ENCODE data around the gene TMEM101.
"Not testable (repeated sequence)": the region's sequence is repeated elsewhere in the genome, so short reads cannot be mapped to it uniquely, and the experiment has no call there.

The TMEM101 gene

DNA sequence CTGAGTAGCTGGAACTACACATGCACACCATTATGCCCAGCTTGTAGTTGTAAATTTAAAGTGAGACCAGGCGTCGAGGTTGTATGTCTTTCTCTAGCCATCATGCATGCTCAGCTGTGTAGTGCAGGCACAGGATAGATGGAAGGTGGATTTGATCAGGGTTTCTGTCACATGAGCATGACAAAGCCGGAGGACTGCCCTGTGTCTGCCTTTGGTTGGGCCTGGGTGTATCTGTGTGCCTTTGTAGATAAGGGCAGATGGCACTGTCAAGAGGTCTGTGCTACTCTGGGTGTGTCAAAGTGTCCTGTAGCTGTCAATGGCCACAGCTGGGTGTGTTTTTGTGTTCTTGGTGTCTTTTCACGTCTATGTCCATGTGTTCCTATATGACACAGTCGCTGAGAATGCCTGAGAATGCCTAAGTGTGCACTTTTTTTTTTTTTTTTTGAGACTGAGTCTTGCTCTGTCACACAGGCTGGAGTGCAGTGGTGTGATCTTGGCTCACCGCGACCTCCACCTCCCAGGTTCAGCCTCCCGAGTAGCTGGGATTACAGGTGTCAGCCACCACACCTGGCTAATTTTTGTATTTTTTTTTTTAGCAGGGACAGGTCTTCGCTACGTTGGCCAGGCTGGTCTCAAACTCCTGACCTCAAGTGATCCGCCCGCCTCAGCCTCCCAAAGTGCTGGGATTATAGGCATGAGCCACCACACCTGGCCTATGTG, 14.5 kb downstream of the TMEM101 start:
- DNase-seq: no peak

DNA sequence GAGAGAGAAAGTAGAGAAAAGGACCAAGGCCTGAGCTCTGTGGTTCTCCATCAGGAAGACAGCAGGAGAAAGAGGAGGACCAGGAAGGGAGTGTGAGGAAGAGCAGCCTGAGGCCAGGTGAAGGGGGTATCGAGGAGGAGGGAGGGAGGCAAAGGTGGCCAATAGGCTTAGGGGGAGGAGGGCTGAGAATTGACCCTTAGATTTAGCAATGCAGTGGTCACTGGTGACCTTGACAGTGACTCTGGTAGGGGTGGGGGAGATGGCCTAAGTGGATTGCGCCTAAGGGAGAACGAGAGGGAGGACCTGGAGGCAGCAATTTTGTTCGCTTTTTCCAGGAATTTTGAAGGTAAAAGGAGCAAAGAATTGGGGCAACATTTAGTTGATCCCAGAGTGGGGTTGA, 15.7 kb downstream of the TMEM101 start:
- DNase-seq: no peak

DNA sequence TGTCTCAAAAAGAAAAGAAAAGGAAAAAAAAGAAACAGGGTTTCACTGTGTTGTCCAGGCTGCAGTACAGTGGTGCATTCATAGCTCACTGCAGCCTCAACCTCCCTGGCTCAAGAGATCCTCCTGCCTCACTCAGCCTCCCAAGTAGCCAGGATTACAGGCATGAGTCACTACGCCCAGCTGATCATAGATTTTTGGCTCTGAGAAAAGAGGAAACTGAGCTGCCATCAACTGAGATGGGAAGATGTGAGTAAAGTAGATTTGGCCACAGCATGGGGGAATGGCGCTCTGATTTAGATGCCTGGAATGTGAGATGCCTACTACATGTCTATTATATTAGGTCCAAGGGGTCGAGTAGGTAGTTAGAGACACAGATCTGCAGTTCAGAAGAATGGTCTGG, 16.2 kb downstream of the TMEM101 start:
- no peak for DNase-seq

DNA sequence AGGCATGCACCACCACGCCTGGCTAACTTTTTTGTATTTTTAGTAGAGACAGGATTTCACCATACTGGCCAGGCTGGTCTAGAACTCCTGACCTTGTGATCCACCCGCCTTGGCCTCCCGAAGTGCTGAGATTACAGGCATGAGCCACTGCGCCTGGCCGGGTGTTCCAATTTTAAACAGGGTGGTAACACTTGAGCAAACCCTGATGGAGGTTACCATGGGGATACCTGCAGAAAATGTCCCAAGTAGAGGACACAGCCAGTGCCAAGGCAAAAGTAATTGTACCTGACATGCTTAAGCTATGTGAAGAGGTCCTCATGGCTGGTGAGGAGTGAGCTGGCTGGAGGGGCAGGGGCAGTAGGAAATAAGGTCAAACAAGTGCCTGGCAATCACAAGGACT, 17.6 kb downstream of the TMEM101 start:
- not testable (repeated sequence) for DNase-seq

DNA sequence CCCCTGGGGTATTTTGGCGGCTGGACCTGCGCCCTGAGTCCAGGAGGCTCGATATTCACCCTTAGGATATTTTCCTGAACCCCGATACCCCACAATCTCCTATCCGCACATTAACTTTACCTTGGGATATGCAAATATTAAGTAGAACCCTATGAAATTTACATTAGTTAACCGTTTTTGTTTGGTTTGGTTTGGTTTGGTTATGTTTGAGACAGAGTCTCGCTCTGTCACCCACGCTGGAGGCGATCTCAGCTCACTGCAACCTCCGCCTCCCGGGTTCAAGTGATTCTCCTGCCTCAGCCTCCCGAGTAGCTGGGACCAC, 19.7 kb downstream of the TMEM101 start:
- peak; percentile 31 for DNase-seq

DNA sequence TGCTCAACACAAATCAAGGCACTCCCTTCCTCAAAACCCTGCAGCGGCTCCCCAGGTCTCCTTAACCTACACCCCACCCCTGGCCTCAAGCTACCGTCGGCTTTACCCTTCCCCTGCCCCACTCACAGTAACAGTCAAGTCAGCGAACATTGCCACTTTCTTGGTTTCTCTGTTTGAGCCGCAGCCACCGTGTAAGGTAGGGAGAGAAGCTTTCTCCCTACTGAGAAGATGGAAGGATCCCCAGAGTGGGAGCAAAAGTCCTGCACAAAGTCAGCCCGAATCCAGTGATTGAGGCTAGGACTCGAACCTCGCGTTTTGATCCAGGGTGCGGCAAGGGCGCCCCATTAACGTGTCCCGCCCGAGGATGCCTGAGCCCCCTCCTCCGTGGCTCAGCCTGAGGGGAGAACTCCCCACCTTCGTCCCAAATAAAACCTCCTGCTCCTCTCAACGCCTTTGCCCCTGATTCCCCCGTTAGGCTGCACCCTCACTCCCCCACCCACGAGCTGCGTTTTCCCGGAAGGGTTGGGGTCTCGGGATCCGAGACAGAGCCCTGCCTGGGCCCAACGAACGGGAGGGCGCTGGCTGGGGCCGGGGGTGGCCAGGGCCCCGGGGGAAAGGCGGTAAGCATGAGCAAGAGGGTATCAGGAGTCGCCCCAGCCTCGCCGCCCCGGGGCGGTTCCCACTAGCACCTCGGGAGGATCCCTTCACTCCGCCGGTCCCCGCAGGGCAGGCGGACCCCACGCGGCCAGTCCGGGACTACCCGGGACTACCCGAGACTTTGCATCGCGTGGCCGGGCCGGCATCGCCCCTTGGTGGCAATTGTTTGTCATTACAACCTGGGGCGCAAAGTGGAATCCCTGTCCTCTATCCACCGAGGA, 20.3 kb downstream of the TMEM101 start:
- peak; percentile 67 for DNase-seq

DNA sequence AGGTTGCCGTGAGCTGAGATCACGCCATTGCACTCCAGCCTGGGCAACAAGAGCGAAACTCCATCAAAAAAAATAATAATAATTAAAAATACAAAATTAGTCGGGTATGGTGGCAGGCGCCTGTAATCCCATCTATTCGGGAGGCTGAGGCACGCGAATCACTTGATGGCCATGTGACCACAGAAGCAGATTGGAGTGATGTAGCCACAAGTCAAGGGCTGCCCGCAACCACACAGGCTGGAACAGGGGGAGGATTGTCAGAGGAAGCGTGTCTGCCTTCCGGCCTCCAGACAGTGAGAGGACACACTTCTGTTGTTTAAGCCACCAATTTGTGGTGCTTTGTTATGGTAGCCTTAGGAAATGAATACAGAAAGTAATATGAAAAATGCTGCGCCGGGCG, 22.1 kb downstream of the TMEM101 start:
- DNase-seq: no peak

DNA sequence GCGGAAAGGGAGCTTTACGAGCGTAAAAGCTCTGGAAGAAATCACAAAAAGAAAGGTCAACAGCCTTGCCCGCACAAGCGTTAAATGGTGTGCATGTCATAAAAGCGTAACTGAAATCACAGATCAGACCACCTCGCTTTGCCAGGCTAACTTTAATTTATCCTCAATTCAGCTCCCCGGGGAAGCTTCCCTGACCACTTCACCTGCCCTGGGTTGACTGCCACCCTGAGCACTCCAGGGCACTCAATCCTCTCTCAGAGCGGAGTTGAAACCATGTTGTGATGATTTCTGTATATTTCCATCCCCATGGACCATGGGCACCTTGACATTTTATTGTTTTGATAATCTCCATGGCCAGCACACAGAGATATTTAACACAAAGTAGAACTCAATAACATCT, 26.5 kb downstream of the TMEM101 start:
- no peak for DNase-seq

DNA sequence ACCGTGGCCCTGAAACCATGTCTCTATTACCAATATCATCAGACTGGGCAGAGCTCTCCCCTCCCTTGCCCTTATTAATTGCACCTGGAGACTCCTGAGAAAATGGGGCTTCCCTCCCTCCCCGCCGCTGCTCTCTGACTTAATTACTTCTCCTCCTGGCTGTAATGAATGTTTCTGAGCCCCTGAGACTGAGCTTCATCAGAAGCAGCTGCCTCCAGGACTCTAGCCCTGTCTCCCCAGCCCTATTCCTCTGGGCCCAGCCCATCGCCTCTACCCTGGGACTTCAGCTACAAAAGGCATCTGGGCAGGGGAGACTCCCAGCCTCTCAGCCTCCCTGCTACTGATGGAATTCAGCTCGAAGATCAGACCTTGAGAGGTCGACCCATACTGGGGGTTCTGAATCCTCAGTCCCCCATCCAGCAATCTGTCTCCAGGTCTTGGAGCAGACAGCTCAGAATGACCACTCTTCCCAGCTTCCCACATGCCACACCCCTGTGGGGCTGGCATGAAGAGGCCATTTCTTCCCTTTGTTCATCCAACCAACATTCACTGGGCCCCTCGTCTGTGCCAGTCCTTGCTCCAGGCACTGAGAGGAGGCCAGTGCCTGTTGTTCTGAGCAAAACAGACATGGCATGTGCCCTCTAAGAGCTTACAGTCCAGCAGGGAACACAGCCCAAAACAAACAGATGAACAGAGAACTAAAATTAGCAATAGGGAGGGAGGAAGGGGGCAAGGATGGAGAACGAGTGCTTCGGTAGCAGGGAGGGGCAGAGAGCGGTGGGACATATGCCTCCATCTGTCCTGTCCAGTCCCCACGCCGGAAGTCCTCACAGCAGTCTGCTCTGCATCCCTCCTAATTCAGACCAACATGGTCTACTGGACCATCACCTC, 27.4 kb downstream of the TMEM101 start:
- DNase-seq: no peak

DNA sequence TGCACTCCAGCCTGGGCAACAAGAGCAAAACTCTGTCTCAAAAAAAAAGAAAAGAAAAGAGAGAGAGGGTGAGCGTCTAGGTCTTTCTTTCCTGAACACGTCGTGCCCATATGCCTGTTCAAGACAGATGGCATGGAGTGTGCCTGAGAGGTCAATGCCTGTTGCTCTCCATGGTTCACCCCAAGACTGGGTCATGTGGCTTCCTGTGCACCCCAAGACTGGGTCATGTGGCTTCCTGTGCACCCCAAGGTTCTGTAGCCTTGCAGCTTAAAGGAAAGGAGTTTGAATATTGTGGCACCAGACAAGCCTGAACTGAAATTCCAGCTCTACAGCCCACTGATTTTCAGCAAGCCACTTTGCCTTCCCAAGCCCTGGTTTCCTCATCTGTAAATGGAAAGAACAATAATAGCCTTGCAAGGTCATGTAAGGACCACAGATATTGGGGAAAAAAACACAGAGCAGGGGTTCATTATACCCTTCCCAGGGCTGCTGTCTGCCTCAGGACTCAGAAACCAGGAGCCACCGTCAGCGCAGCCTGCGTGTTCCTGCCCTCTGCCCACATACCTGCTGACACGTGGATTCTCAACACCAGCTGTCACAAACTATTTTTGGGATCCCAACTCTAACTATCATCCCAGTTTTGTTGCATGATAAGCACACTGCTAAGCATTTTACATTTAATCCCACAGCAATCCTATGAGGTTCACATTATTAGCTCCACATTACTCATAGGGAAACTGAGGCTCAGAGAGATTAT, 28.4 kb downstream of the TMEM101 start:
- no peak for DNase-seq

DNA sequence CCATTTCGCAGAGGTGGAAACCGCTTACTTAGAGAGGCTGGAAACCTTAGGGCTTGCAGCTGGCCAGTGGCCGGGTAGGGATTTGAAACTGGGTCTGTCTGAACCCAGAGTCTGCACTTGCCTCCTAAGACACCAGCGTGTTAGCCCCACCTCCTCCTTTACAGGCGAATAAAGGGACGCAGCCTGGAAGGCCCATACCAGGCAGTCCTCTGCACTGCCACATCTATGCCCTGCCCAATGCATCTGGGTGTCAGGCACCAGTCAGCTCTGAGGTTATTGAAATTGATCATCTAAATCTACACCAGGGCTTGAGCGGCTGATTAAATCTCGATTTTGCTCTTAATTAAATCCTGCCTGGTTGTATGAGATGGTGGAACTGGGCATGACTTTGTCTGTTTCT, 30.2 kb downstream of the TMEM101 start:
- no peak for DNase-seq

DNA sequence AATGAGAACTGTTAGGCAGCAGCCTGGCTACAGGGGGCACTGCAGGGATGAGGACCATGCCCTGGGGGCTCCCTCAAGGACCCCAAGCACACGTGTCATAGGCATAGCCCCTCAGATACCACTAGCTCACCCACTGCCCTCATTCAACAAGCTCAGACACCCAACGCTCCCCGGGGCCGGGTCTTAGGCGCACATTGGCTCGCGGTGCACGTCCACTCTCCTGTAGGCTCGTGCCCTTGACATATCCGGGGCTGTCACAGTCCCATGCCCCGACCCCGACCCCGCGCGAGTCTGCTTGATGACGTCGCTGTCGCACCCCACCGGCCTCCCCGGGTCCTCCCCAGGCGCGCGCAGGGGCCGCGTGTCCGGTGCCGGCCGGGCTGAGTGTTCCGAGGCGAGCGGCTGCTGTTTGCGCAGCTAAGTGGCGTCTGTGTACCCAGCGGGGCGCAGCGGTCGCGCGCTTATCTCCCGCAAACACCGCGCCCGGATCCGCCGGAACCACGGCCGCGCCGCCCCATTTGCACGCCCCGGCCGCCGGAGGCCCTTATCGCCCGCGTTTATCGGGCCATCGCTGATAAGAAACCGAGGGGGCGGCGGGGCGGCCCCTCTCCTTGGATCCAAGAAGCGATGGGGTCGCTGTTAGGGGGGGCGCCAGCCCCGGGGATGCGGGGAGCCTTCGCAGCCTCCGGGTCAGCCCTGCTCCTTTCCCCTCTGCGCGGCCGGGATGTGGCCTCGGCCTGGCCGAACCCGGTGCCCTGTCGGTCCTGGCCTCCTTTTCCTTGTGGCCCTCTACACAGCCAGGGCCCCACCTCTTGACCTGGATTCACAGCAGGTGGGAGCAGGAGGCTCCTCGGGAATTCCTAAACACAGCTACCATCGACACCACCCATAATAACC, 31.0 kb downstream of the TMEM101 start:
- no peak for DNase-seq

DNA sequence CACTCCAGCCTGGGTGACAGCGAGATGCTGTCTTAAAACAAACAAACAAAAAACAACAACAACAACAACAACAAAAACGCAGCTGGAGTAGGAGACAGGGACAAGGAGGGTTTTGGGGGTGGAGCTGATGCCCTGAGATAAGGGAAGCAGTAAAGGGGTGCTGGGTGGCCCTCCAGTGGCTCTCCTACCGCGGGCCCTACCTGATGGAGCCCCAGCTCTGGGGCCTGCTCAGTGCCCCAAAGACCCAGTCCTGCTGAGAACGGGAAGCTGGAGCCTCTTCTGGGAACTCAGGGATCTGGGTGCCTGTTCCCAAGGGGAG, 31.6 kb downstream of the TMEM101 start:
- DNase-seq: no peak

DNA sequence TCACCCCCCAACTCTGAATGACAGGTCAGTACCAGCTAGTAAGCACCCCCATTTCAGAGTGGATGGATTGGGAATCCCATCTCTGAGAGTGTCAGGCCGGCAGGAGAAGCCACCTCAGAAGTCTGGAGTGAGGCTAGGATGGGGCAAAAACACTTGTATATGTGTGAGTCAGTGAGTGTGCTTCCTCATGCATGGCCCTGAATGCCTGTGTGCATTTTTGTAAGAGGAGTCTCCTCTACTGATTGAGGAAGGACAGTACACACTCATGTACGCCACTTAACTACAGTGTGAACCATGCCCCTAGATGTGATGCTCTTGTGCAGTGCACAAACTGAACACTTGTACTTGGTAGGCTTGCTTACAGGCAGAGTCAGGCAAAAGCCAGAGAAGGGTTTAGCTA, 32.6 kb downstream of the TMEM101 start:
- no peak for DNase-seq

DNA sequence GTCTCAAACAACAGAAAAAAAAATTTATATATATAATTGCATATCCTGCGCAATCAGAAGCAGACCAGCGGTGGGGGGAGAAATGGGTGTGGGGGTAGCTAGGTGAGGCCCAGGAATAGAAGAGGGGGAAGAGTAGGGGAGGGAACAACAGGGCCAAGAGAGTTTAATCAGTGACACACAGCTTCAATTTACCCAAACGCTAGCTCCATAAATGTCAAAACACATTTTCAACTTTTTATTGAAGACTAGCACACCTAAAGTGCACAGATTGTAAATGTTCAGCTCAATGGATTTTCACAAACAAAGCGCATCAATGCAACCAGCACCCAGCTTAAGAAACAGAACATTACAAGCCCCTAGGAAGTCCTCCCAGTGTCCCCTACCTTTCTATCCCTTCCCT, 35.1 kb downstream of the TMEM101 start:
- DNase-seq: no peak

DNA sequence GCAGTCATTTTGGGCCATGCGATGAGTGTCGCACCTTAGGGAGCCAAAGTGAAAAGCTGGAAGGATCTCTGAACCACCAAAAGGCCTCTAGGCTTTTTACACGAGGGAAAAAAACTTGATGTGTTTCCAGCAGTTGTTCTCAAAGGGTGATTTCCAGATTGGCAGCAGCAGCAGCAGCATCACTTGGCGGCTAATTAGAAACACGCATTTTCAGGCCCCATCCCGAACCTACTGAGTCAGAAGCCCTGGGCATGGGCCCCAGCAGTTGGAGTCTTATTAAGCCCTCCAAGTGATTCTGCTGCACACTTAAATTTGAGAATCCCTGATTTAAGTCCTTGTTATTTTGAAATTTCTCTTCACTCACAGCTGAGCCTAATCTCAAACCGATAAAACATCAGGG, 35.8 kb downstream of the TMEM101 start:
- no peak for DNase-seq

DNA sequence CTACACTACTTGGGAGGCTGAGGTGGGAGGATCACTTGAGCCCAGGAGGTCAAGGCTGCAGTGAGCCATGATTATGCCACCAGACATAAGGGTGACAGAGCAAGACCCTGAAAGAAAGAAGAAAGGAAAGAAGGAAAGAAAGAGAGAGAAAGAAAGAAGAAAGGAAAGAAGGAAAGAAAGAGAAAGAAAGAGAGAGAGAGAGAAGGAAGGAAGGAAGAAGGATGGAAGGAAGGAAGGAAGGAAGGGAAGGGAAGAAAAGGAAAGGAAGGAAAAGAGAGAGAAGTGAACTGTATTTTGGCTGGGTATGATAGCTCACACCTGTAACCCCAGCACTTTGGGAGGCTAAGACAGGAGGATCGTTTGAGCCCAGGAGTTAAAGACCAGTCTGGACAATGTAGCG, 36.7 kb downstream of the TMEM101 start:
- DNase-seq: no peak

DNA sequence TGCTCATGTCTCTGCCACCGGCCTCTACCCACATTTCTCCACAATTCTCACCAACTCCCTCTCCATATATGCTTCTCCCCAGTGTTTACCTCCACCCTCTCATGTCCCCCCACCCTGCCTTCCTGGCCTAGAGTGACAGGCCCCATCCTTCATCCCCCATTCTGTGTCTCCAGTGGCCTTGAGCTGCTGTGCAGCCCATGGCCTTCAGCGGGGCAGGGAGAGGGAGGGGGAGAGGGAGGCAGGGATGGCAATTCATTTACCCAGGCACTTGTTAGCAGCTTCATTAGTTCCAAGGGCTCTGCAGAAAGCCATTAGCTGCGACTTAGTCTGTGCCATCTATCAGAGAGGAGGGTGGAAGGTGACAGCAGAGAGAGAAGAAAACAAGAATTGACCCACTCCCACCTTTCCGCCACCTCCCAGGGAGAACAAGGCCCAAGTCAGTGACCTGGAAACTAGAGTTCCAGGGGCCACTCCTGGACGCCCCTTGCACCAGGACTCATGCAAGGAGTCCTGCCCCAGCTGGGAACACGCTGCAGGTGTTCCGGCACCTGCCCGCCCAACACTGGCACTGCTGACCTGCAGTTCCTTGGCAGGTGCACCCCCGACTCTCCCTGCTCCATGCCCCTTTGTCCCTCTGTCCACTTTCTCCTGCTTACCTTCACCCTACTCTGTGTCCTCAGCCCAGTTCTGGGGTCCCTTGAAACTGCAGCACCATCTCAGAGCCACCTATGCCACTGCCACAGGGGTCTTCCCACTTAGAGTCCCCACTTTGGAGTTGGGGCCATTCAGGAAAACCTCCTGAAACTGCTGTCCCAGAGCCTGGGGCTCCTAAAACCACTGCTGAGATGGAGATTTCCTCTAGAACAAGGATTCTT, 37.6 kb downstream of the TMEM101 start:
- DNase-seq: no peak

DNA sequence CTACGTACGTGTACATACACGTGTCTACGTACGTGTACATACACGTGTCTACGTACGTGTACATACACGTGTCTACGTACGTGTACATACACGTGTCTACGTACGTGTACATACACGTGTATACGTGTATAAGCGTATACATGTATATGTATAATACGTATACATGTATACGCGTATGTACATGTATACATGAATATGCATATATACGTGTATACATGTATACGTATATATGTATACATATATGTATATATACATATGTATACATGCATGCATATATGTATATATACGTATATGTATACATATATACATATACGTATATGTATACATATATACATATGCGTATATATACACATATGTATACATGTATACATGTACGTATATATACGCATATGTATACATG, 38.9 kb downstream of the TMEM101 start:
- DNase-seq: no peak

DNA sequence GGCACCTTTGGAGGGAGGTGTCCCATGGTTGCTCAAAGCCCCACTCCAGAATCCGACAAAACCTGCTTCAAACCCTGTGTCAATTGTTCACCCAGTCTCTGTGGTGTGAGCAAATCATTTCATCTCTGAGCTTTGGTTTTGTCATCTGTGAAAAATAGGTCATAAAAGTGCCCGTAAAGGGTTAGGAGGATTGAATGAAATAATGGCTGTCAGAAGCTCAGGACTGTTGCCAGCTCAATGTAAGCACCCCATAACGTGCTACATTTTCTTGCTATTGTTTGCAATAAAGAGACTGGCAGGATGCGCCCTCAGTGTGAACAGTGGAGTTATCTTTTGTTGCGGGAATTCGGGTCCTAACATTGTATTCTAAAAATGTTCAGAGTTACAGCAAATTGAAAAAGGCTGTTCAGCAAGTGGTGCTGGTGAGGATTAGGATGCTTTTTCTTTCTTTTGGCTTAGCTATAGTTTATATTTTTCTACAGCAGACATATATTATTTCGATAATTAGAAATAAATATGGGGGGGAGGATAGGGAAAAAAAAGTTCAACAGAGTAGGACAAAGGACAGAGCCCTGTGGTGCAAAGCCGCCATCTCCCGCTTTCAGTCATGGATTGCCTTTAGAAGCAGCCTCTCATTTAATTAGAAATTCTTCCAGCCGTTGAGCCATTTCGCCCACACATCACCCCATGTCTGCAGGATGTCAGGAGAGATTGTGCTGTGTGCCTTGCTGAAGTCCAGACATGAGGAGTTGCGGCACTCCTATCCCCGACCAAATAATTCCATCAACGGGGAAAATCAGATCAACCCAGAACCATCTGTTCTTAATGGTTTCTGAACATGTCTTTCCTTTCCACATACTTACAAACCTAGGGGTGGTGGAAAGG, 40.1 kb downstream of the TMEM101 start:
- DNase-seq: no peak

Data from right forelimb (tissue), 1 donor.